HepG2 (cell line): ENCODE results near the gene CLIC6. TPM values are rescaled to one million over a fixed set of nuclear protein-coding genes. Genes with fewer than 3 reads are reported as not detected.

Experiments
- ATAC-seq: fragments of 200-7000 bp; cut with Tn5 transposase; 3 replicates; pipeline ENCODE4 v1.9.1; 2020; ENCODE audit warnings: mild to moderate bottlenecking, moderate library complexity
- BruUV-seq: library from RNA; stranded (reverse); fragments of 400-500 nt; replicated peaks from 2 replicates; lab custom pipeline; 2021; lab: Mats Ljungman, UMichigan
- CTCF ChIA-PET: fragments of 300-600 bp; formaldehyde crosslinking; extraction: SDS; loops from one replicate; lab custom pipeline; 2021; ENCODE audit warnings: low total read pairs, inconsistent platforms, low intra/inter-chr PET ratio; lab: Yijun Ruan, JAX
- POLR2A ChIA-PET: fragments of 350-600 bp; sonication (Branson Sonifier 250); formaldehyde crosslinking; loops from one replicate; lab custom pipeline; 2020; ENCODE audit warnings: antibody characterized with exemption, inconsistent platforms; lab: Yijun Ruan, JAX
- DNase-seq: peaks from one replicate; pipeline ENCODE4 v3.0.0-alpha.2; 2015; ENCODE audit warnings: low spot score
- FAIRE-seq: peaks from 3 replicates; lab custom pipeline; 2011; peaks lifted over from hg19 to GRCh38; lab: Jason Lieb, UNC
- H2AFZ ChIP-seq: one replicate; pipeline ENCODE4 v1.6.1; 2011; ENCODE audit warnings: low read length, inconsistent platforms
- H3K27ac ChIP-seq: fragments of 300-600 bp; 3 replicates; pipeline ENCODE4 v1.8.0; 2011; ENCODE audit warnings: mixed run types, mild to moderate bottlenecking, mixed read lengths, low read length, inconsistent platforms; ENCODE audit not compliant: insufficient read depth; ENCODE audit errors: extremely low read length
- H3K27me3 ChIP-seq, 2 experiments: fragments of 200-600 bp in 1 of 2; 2 replicates in 1 of 2; 3 replicates in 1 of 2; pipeline versions ENCODE4 v1.6.0 to v1.8.0; 2011; ENCODE audit warnings: low read length in 2 of 2, mild to moderate bottlenecking in 2 of 2, moderate library complexity in 2 of 2, inconsistent platforms in 1 of 2; ENCODE audit not compliant: insufficient read depth in 2 of 2, control insufficient read depth in 1 of 2
- H3K36me3 ChIP-seq, 2 experiments: fragments of 200-600 bp in 1 of 2; replicated peaks in 1 of 2; 2 replicates in 1 of 2; 3 replicates in 1 of 2; pipeline versions ENCODE4 v1.5.1 to v1.8.0; 2011; ENCODE audit warnings: low read length in 2 of 2, inconsistent platforms in 1 of 2; ENCODE audit not compliant: insufficient read depth in 2 of 2, control insufficient read depth in 1 of 2
- H3K4me1 ChIP-seq: 2 replicates; pipeline ENCODE4 v1.5.1; 2012; ENCODE audit warnings: low read length, inconsistent platforms; ENCODE audit not compliant: insufficient read depth
- H3K4me2 ChIP-seq: 2 replicates; pipeline ENCODE4 v1.6.0; 2011; ENCODE audit warnings: low read depth, low read length, inconsistent platforms
- H3K4me3 ChIP-seq, 3 experiments: fragments of 200-600 bp in 1 of 3; sonication (generic), shearing (Covaris generic) in 1 of 3; replicated peaks in 1 of 3; 2 replicates each; pipeline ENCODE4 v1.5.1; 2011 to 2016; ENCODE audit warnings: low read length in 3 of 3, inconsistent platforms in 2 of 3, low read depth in 2 of 3, mild to moderate bottlenecking in 2 of 3, control low read depth in 1 of 3, mixed read lengths in 1 of 3; ENCODE audit not compliant: insufficient read depth in 1 of 3
- H3K79me2 ChIP-seq: one replicate; pipeline ENCODE4 v1.6.1; 2011; ENCODE audit warnings: low read length, inconsistent platforms; ENCODE audit not compliant: insufficient read depth
- H3K9ac ChIP-seq: 2 replicates; pipeline ENCODE4 v1.6.0; 2011; ENCODE audit warnings: mild to moderate bottlenecking, low read depth, low read length, inconsistent platforms; ENCODE audit not compliant: insufficient read depth
- H3K9me3 ChIP-seq: 2 replicates; pipeline ENCODE4 v1.5.1; 2012; ENCODE audit warnings: mild to moderate bottlenecking, low read length
- H4K20me1 ChIP-seq: 2 replicates; pipeline ENCODE4 v1.6.0; 2011; ENCODE audit warnings: inconsistent platforms, mild to moderate bottlenecking, low read length, moderate library complexity; ENCODE audit not compliant: insufficient read depth
- HDAC6 ChIP-seq: fragments of 200-600 bp; sonication (generic); IDR thresholded peaks from 2 replicates; pipeline ENCODE4 v1.7.0; 2017; ENCODE audit warnings: mild to moderate bottlenecking, antibody characterized with exemption, low read length, low read depth
- HOXA3 ChIP-seq: sonication (generic); formaldehyde crosslinking; IDR thresholded peaks from 2 replicates; pipeline ENCODE4 v1.5.0; 2020; ENCODE audit warnings: missing genetic modification reagents
- SALL2 ChIP-seq: sonication (generic); formaldehyde crosslinking; IDR thresholded peaks from 2 replicates; pipeline ENCODE4 v1.8.1; 2023; ENCODE audit warnings: mild to moderate bottlenecking, missing genetic modification reagents, inconsistent platforms
- ZNF382 ChIP-seq: sonication (generic); formaldehyde crosslinking; IDR thresholded peaks from 2 replicates; pipeline ENCODE4 v1.5.0; 2020; ENCODE audit warnings: missing genetic modification reagents, mild to moderate bottlenecking, borderline replicate concordance
- ZNF563 ChIP-seq: sonication (generic); formaldehyde crosslinking; IDR thresholded peaks from 2 replicates; pipeline ENCODE4 v1.8.0; 2022; ENCODE audit warnings: mild to moderate bottlenecking, moderate library complexity, missing genetic modification reagents
- ZNF570 ChIP-seq: sonication (generic); formaldehyde crosslinking; IDR thresholded peaks from 2 replicates; pipeline ENCODE4 v1.4.0; 2020; ENCODE audit warnings: mild to moderate bottlenecking, missing genetic modification reagents, borderline replicate concordance
- WGBS: methylation state at CpG from one replicate; pipeline ENCODE4 v1.1.6; 2017; ENCODE audit warnings: low lambda C conversion rate; 5-methylcytosine and 5-hydroxymethylcytosine counted together
- in situ Hi-C: cut with HindIII; loops from 2 replicates; pipeline ENCODE4 v1.10.0; 2017; ENCODE audit warnings: low pct_unique_long_range_greater_than_20kb; ENCODE audit not compliant: extremely low pct_ligation_motif_present
- intact Hi-C: fragments of 100-400 bp; cut with micrococcal nuclease; formaldehyde crosslinking; loops from one replicate; pipeline ENCODE4 v1.10.0; 2022; ENCODE audit not compliant: unreplicated experiment
- polyA plus RNA-seq, 8 experiments: library from polyadenylated mRNA; depleted of rRNA in 3 of 8; stranded (reverse) in 7 of 8; unstranded in 1 of 8; fragments of >200 nt; fragmentation: Illumina TruSeq in 4 of 8; extraction: Trizol in 4 of 8; gene quantifications; 2 replicates each; pipeline versions ENCODE4 v1.2.1 to v1.2.3, GENCODE V29; 2011 to 2016; ENCODE audit warnings: low read depth in 4 of 8, missing spikeins in 1 of 8, mixed read lengths in 1 of 8; ENCODE audit not compliant: insufficient read depth in 1 of 8
- total RNA-seq, 5 experiments: library from RNA; depleted of rRNA; stranded (reverse); fragments of >200 nt; fragmentation: Illumina TruSeq; extraction: Trizol; gene quantifications; 2 replicates each; pipeline ENCODE4 v1.2.3, GENCODE V29; 2016; ENCODE audit warnings: low read depth in 1 of 5
- TF ChIP-seq, protein P1 (sequence below): sonication (generic); formaldehyde crosslinking; IDR thresholded peaks from 2 replicates; pipeline ENCODE4 v1.8.0; 2022; ENCODE audit warnings: missing genetic modification reagents, mild to moderate bottlenecking, inconsistent platforms, borderline replicate concordance
- TF ChIP-seq, protein P2 (sequence below): IDR thresholded peaks from 2 replicates; pipeline ENCODE4 v1.6.1; 2016; ENCODE audit warnings: missing compliant biosample characterization, missing genetic modification reagents, borderline replicate concordance

CLIC6 gene
- total and polyA plus RNA-seq, 2 of the 13 experiments (the other 11 are each of a cell fraction or from before 2014, with no cell fraction given) = not detected

DNA sequence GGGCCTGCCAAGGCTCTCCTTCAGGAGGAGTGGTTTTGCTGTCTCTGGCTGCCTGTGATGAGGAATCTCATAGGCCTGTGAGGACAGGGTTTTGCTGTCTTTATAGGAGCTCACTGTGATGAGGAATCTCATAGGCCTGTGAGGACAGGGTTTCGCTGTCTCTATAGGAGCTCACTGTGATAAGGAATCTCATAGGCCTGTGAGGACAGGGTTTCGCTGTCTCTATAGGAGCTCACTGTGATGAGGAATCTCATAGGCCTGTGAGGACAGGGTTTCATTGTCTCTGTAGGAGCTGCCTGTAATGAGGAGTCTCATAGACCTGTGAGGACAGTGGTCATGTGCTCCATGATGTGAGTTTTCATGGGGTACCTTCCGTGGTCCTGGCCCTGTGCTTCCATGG, 29.0 kb downstream of the CLIC6 start:
- no peak overlapping the region for H3K4me3 ChIP-seq
- DNase-seq = no peak
- intact Hi-C loops = no loop called here
- in situ Hi-C loops = loop anchor here (10.0 kb wide), 1 partner anchor 1147 kb away; no protein-coding TSS in a partner anchor
- POLR2A ChIA-PET = no interaction called here
- no peak overlapping the region for H3K9ac ChIP-seq
- peaks cover 2 to 14% of the 10 kb centered on the region in 2 experiments; a peak in 2 of 5 replicates for H3K27me3 ChIP-seq
- CTCF ChIA-PET = no interaction called here
- no peak overlapping the region for H3K27ac ChIP-seq
- FAIRE-seq = no peak
- no peaks in the 10 kb centered on the region for H3K9me3 ChIP-seq
- WGBS = 60% methylated on average over 3 of the region's 3 CpGs
- no peak for ATAC-seq
- TF ChIP-seq ZNF563 (CRISPR knock-in tag) (no peak), HDAC6 (no peak), ZNF382 (CRISPR knock-in tag) (no peak)
- TF ChIP-seq, all 625 proteins: peak for 0
- Histone ChIP-seq H3K79me2 (no peaks in the 10 kb centered on the region), H4K20me1 (no peaks in the 10 kb centered on the region), H3K4me1 (peaks cover 8% of the 10 kb centered on the region), H3K36me3 (no peaks in the 10 kb centered on the region), H3K4me2 (no peak overlapping the region), H2AFZ (no peak overlapping the region)
- BruUV-seq = no TSS peak

DNA sequence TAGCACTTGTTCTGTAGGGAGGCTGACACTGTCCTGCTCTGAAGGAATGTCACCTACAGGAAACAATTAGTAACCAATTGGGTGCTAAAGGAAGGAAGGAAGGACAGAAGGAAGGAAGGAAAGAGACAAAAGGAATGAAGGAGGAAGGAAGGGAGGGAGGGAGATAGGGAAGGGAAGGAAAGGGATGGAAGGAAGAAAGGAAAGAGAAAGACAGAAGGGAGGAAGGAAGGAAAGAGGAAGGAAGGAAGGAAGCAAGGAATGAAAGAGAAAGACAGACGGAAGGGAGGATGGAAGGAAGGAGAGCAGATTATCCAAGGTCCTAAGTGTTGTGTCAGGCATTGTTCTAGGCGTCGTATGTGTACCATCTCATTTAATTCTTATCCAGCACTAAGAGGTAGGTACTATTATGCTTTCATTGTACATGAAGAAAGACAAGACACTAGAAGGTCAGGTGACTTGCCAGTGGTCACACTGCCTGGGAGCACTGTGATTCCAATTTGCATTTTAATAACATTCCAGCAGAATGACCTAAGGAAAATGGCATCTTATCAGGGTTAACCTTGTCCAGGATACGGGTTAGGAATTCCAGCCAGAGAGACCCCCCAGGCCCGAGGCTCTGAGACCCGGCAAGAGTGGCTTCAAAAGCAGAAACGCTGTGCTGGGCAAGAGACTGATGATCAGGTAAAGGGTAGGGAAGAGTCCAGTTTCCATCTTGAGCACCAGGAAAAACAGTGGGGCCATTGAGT, 29.6 kb downstream of the CLIC6 start:
- no peak for TF ChIP-seq SALL2 (CRISPR knock-in tag)
- TF ChIP-seq, protein P1, sequence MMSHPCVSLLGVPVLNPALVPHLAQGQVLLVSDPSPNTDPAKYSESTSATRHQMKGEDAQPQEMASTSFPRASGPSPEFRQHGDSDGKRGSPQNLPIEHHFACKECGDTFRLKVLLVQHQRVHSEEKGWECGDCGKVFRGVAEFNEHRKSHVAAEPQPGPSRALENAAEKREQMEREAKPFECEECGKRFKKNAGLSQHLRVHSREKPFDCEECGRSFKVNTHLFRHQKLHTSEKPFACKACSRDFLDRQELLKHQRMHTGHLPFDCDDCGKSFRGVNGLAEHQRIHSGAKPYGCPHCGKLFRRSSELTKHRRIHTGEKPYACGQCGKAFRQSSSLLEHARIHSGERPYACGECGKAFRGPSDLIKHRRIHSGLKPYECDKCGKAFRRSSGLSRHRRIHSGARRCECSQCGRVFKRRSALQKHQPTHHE = no peak
- TF ChIP-seq, protein P2, sequence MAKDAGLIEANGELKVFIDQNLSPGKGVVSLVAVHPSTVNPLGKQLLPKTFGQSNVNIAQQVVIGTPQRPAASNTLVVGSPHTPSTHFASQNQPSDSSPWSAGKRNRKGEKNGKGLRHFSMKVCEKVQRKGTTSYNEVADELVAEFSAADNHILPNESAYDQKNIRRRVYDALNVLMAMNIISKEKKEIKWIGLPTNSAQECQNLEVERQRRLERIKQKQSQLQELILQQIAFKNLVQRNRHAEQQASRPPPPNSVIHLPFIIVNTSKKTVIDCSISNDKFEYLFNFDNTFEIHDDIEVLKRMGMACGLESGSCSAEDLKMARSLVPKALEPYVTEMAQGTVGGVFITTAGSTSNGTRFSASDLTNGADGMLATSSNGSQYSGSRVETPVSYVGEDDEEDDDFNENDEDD (CRISPR knock-in tag) = no peak
- no peak for TF ChIP-seq ZNF570 (CRISPR knock-in tag)
- no peak for TF ChIP-seq HOXA3
- no peak overlapping the region for H3K4me3 ChIP-seq
- BruUV-seq = no TSS peak
- H3K4me1 ChIP-seq = peaks cover 8% of the 10 kb centered on the region
- no peaks in the 10 kb centered on the region for H3K79me2 ChIP-seq
- ChIA-PET CTCF (no interaction called here), POLR2A (no interaction called here)
- in situ Hi-C loops (loop anchor here (10.0 kb wide), 1 partner anchor 1146 kb away; no protein-coding TSS in a partner anchor), intact Hi-C loops (no loop called here)
- no peaks in the 10 kb centered on the region for H3K36me3 ChIP-seq
- no peak overlapping the region for H3K9ac ChIP-seq
- FAIRE-seq = no peak
- H3K27ac ChIP-seq = no peak overlapping the region
- no peak overlapping the region for H2AFZ ChIP-seq
- 24% methylated on average over 7 of the region's 7 CpGs for WGBS
- DNase-seq = no peak
- no peak for ATAC-seq
- H3K9me3 ChIP-seq = no peaks in the 10 kb centered on the region
- H3K4me2 ChIP-seq = no peak overlapping the region
- peaks cover 3 to 14% of the 10 kb centered on the region in 2 experiments; a peak in 2 of 5 replicates for H3K27me3 ChIP-seq
- H4K20me1 ChIP-seq = no peaks in the 10 kb centered on the region
